Uterus (tissue), 2 donors: ENCODE results near the gene WDFY1.

Source experiments
- CTCF ChIP-seq, 4 experiments: fragments of 200-600 bp in 2 of 4; fragments of 450-650 bp in 2 of 4; sonication (generic) in 2 of 4; IDR thresholded peaks; one replicate each; pipeline ENCODE4 v1.5.1; 2016 to 2019; ENCODE audit warnings: antibody characterized with exemption in 4 of 4, mild to moderate bottlenecking in 2 of 4, moderate library complexity in 1 of 4
- POLR2A ChIP-seq, 2 donors: fragments of 450-650 bp; IDR thresholded peaks; one replicate each; pipeline ENCODE4 v1.6.1; 2016; ENCODE audit warnings: antibody characterized with exemption in 2 of 2, mild to moderate bottlenecking in 1 of 2, moderate library complexity in 1 of 2

GRCh38 chr2:223944166-223944702 lies 901 bp downstream of the WDFY1 start:
- TF ChIP-seq CTCF (IDR thresholded peaks at IDR 0.05): no peak
- TF ChIP-seq POLR2A (IDR thresholded peaks at IDR 0.05): no peak
